HG03066 (cell line): ENCODE results near the gene CD37.
"Not testable (repeated sequence)": the region's sequence is repeated elsewhere in the genome, so short reads cannot be mapped to it uniquely, and the experiment has no call there.

Source experiments
- ATAC-seq: cut with Tn5 transposase; IDR thresholded peaks from one replicate; pipeline ENCODE4 v1.9.1; 2021; ENCODE audit warnings: low read depth; ENCODE audit not compliant: unreplicated experiment

The CD37 gene

DNA sequence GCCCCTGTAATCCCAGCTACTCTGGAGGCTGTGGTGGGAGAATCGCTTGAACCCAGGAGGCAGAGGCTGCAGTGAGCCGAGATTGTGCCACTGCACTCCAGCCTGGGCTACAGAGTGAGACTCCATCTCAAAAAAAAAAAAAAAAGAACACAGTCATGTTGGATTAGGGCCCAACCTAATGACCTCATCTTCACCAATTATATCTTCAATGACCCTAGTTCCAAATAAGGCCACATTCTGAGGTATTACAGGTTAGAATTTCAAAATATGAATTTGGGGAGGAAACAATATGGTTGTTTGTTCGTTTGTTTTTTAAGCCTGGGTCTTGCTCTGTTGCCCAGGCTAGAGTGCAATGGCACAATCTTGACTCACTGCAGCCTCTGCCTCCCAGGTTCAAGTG, 38.0 kb downstream of the CD37 start:
- not testable (repeated sequence) for ATAC-seq

GRCh38 chr19:49374665-49375434, 39.6 kb downstream of the CD37 start:
- no peak for ATAC-seq

DNA sequence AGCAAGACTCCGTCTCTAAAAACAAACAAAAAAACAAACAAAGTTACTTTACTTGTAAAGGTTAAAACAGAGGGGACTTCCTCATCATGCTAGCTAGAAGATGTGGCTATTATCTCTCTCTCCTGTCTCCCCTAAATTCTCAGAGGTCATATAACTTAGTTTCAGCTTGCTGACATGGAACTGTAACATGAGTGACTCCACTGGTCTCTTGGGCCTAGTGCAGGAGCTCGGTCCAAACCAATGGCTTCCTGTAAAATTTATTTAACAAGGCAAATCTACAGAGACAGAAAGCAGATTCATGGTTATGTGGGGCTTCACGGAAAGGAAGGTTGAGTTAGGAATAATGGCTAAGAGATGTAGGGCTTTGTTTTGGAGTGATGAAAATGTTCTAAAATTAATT, 43.3 kb downstream of the CD37 start:
- ATAC-seq = no peak

- ATAC-seq = no peak
Measured at GRCh38 chr19:49380391-49380790, 45.2 kb downstream of the CD37 start.

DNA sequence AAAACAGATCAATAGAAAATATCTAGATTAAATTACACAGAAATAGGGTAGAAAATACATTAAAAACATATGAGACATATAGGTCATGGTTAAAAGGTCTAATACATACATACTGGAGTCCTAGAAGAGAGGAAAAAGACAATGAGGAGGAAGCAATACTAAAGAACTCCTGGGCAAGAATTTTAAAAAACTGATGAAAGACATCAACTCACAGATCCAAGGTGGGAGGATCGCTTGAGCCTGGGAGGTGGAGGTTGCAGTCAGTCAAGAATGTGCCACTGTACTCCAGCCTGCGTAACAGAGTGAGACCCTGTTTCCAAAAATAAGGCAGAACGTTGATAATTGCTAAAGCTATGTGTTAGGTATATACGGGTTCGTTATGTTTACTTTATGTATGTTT, 47.4 kb downstream of the CD37 start:
- no peak for ATAC-seq

DNA sequence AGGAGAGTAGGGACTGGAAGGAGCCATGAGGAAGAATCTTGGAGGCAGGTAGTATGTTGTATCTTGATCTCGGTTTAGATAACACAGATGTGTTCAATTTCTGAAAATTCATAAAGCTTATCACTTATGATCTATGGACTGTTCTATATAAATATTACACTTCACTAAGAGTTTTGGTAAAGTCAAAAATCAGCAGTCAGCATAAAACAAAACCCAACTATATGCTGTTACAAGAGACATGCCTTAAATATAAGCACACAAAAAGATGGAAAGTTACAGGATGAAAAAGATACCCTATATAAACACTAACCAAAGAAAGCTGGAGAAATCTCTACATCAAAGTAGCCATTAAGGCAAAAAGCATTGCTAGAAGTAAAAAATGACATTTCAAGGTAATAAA, 48.4 kb downstream of the CD37 start:
- ATAC-seq = no peak

GRCh38 chr19:49387936-49388372, 52.7 kb downstream of the CD37 start, which contains the start of gene KASH5:
TSS of gene KASH5 (plus strand) at chr19:49388249. CDS start at chr19:49390884, 2,635 bp downstream.
- ATAC-seq = no peak

GRCh38 chr19:49389406-49389805, 54.2 kb downstream of the CD37 start:
- ATAC-seq = no peak
